Prostate gland (tissue), 2 donors: ENCODE data around the gene ZNF445.

Experiments used
- POLR2A ChIP-seq: fragments of 450-650 bp; IDR thresholded peaks from one replicate; pipeline ENCODE4 v1.6.1; 2016; ENCODE audit warnings: antibody characterized with exemption, mild to moderate bottlenecking
- POLR2AphosphoS5 ChIP-seq: sonication (generic); formaldehyde crosslinking; IDR thresholded peaks from one replicate; pipeline ENCODE4 v1.6.1; 2017; ENCODE audit warnings: antibody characterized with exemption
- TF ChIP-seq, protein P1 (sequence below), 4 experiments: fragments of 200-600 bp in 2 of 4; fragments of 450-650 bp in 2 of 4; sonication (generic) in 2 of 4; IDR thresholded peaks; 1 replicate in 3 of 4; 2 replicates in 1 of 4; pipeline ENCODE4 v1.5.1; 2016 to 2019; ENCODE audit warnings: antibody characterized with exemption in 4 of 4, mild to moderate bottlenecking in 2 of 4, moderate library complexity in 2 of 4

GRCh38 chr3:44455318-44455717 lies 22.2 kb downstream of the ZNF445 start:
- TF ChIP-seq, protein P1, sequence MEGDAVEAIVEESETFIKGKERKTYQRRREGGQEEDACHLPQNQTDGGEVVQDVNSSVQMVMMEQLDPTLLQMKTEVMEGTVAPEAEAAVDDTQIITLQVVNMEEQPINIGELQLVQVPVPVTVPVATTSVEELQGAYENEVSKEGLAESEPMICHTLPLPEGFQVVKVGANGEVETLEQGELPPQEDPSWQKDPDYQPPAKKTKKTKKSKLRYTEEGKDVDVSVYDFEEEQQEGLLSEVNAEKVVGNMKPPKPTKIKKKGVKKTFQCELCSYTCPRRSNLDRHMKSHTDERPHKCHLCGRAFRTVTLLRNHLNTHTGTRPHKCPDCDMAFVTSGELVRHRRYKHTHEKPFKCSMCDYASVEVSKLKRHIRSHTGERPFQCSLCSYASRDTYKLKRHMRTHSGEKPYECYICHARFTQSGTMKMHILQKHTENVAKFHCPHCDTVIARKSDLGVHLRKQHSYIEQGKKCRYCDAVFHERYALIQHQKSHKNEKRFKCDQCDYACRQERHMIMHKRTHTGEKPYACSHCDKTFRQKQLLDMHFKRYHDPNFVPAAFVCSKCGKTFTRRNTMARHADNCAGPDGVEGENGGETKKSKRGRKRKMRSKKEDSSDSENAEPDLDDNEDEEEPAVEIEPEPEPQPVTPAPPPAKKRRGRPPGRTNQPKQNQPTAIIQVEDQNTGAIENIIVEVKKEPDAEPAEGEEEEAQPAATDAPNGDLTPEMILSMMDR (IDR thresholded peaks at IDR 0.05): no peak
- TF ChIP-seq POLR2A: no peak
- TF ChIP-seq POLR2AphosphoS5: no peak
